GM12892 (cell line): ENCODE measurements around the gene SSRP1.
"Not testable (repeated sequence)": the region's sequence is repeated elsewhere in the genome, so short reads cannot be mapped to it uniquely, and the experiment has no call there.

Experiments
- DNase-seq: peaks from one replicate; pipeline ENCODE4 v3.0.0; 2011; ENCODE audit not compliant: insufficient read length
- FAIRE-seq: peaks from 2 replicates; lab custom pipeline; 2011; peaks lifted over from hg19 to GRCh38; lab: Jason Lieb, UNC
- POLR2A ChIP-seq: IDR thresholded peaks from 2 replicates; pipeline ENCODE4 v1.6.1; 2011; ENCODE audit warnings: low read depth, low read length, control low read depth
- POLR2AphosphoS5 ChIP-seq: IDR thresholded peaks from 2 replicates; pipeline ENCODE4 v1.6.1; 2011; ENCODE audit warnings: low read depth, low read length, control low read depth
- TAF1 ChIP-seq: IDR thresholded peaks from 2 replicates; pipeline ENCODE4 v1.6.1; 2011; ENCODE audit warnings: low read depth, mild to moderate bottlenecking, control low read depth, low read length, borderline replicate concordance

The SSRP1 gene

GRCh38 chr11:57303280-57303989 lies 32.3 kb downstream of the SSRP1 start:
- FAIRE-seq: no peak
- no peak for DNase-seq

DNA sequence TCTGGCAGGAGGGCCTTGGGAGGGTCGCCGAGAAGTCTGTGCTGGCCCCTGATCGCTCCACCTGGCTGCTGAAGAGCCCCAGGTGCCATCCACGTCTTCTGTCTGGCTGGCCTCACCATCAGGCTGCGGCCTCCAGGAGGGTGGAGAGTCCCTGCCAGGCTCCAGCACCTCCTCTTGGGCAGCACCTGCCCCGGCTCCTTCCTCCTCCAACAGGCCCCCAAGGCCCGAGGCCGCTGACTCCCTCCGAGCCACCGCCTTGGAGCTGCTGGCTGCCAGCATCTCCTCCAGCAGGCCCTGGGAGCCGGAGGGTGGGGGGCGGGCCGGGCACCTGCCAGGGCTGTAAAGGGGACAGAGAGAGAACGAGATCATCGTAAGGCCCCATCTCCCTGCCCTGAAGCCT lies 33.2 kb downstream of the SSRP1 start:
- FAIRE-seq: no peak
- no peak for DNase-seq
- TF ChIP-seq POLR2AphosphoS5 (no peak), TAF1 (no peak), POLR2A (no peak)

More at GRCh38 chr11:57303280-57303989, 32.3 kb downstream of the SSRP1 start:
- TF ChIP-seq POLR2A: no peak
- no peak for TF ChIP-seq POLR2AphosphoS5
- TF ChIP-seq TAF1: no peak

GRCh38 chr11:57301711-57302423 lies 33.8 kb downstream of the SSRP1 start:
- TF ChIP-seq TAF1: no peak
- TF ChIP-seq POLR2A: no peak
- no peak for TF ChIP-seq POLR2AphosphoS5
- FAIRE-seq (no peak), DNase-seq (no peak)

DNA sequence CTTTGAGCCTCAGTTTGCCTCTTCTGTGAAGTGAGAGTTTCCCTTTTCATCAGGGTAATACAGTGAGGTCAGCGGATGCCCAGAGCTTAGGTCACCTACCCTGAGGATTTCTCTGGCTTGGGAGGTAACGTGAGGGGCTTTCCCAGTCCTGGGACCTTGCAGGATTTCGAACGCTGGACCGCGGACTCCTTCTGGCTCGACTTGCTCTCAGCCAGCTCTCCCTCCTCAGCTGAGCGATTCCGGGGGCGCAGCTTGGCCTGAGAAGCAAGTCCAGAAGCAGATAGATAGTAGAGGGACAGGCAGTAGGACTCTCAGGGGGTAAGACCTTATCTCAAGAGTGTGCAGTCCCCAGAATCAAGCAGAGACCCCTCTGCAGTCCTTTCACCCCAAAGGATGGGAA lies 34.9 kb downstream of the SSRP1 start:
- FAIRE-seq: no peak
- TF ChIP-seq POLR2A: no peak
- TF ChIP-seq POLR2AphosphoS5: no peak
- TF ChIP-seq TAF1: no peak
- no peak for DNase-seq

DNA sequence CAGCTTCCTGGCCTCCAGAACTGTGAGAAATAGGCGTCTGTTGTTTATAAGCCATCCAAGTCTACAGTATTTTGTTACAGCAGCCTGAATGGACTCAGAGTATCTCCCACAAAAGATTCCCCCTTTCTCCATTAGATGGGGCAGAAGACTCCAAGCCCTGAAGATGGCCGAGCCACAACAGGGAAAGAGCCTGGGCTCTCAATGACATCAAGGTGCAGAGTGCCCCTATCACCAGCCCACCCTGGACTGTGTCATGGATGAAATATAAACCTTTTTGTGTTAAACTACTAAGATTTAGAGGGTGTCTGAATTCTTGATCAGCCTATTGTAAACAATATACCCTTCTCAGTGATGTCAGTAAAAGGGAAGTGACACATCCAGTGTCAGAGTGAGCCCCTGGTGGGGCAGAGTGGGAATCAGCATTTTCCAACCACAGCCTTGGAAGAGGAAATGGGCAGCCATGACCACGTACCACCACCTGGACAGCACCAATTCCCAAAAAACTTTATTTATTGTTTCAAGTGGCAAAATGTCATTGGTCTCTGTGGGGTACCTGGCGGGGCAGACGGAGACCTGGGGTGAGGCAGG lies 36.4 kb downstream of the SSRP1 start:
- FAIRE-seq: no peak
- no peak for DNase-seq
- TF ChIP-seq POLR2AphosphoS5: no peak
- no peak for TF ChIP-seq POLR2A
- TF ChIP-seq TAF1: no peak

DNA sequence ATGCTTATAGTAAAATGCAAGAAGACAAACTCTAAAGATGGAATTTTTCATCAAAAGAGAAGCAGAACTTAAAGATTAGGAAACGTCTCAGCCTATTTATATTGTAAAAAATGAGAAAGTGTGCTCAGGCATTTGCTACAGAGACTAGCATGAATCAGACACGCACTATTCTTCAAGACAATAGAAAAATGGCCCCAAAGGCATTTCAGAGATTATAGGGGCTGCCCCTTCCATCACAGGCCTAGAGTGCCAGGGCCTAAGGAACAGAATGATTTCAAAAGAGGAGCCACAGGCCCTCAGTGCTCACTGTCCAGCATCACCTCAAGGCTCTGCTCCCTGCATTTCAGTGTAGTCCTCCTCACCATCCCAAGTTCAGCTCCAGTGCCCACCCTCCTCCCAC lies 38.5 kb downstream of the SSRP1 start:
- no peak for DNase-seq
- no peak for FAIRE-seq
- no peak for TF ChIP-seq POLR2AphosphoS5
- no peak for TF ChIP-seq TAF1
- TF ChIP-seq POLR2A: no peak

GRCh38 chr11:57296205-57296604 lies 39.5 kb downstream of the SSRP1 start:
- not testable (repeated sequence) for DNase-seq, FAIRE-seq

DNA sequence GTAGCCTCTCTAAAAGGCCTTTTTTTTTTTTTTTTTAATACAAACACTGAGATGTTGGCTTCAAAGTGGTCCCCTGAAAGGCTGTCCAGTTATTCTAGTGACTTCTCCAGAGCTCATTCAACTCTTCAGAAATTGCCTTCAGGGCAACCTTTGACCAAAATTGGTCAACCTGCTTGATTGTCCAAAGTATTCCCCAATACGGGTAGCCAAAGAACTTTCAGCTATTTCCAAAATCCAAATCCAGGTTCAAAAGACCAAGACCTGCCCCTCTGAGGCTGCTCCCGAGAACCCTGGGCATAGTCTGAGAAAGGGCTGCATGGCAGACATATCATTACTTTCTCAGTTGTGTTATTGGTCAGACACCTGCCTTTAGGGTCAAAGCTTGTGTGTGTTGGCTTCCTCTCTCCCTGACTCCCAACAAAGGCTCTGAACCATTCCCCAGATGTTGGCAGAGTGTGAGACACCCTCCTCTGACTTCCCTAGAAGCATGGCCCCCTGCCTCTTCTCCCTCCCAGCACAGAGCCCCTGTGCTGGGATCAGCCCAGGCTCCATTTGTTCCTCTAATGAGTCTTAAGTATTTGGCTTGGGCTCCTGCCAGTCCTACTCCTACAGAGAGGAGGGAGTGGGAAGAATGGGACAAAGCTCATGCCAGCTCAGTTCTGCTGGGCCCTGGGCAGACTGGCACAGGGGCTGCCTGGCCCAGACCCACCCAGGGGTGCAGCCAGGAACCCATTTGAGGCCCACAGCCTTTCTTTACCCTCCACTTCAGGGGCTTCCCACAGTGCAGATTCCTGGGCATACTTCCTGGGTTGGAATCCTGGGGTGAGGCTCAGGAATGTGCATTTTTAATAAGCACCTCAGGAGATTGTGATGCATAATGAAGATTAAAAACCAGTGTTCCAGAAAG lies 41.2 kb downstream of the SSRP1 start:
- TF ChIP-seq TAF1 (no peak), POLR2A (no peak), POLR2AphosphoS5 (no peak)
- no peak for FAIRE-seq
- DNase-seq: no peak

GRCh38 chr11:57290288-57290687 lies 45.4 kb downstream of the SSRP1 start:
- no peak for DNase-seq
- FAIRE-seq: no peak
- TF ChIP-seq TAF1 (no peak), POLR2AphosphoS5 (no peak), POLR2A (no peak)

GRCh38 chr11:57288771-57289579 lies 46.7 kb downstream of the SSRP1 start:
- no peak for TF ChIP-seq TAF1
- no peak for TF ChIP-seq POLR2AphosphoS5
- TF ChIP-seq POLR2A: no peak
- no peak for DNase-seq
- no peak for FAIRE-seq
